K562 (cell line): ENCODE measurements around the gene TSPOAP1.

ENCODE experiments used
- CREB1 ChIP-seq, 2 experiments: sonication (generic) in 1 of 2; formaldehyde crosslinking in 1 of 2; IDR thresholded peaks; 2 replicates each; pipeline versions ENCODE4 v1.6.1 to v1.8.0; 2012 to 2022; ENCODE audit warnings: inconsistent platforms in 1 of 2, mild to moderate bottlenecking in 1 of 2, missing genetic modification reagents in 1 of 2, moderate library complexity in 1 of 2
- IRF2 ChIP-seq: sonication (generic); formaldehyde crosslinking; IDR thresholded peaks from 2 replicates; pipeline ENCODE4 v1.8.1; 2022; ENCODE audit warnings: mild to moderate bottlenecking, missing genetic modification reagents
- KLF6 ChIP-seq: fragments of 250-450 bp; sonication (Bioruptor Pico); IDR thresholded peaks from 2 replicates; pipeline ENCODE4 v1.4.0; 2020; ENCODE audit warnings: mild to moderate bottlenecking, moderate library complexity, borderline replicate concordance
- MCM5 ChIP-seq: fragments of 450-650 bp; IDR thresholded peaks from 2 replicates; pipeline ENCODE4 v1.6.1; 2016; ENCODE audit warnings: low read depth
- NFE2 ChIP-seq: IDR thresholded peaks from 2 replicates; pipeline ENCODE4 v1.6.1; 2014; ENCODE audit warnings: antibody characterized with exemption, low read depth
- POLR2A ChIP-seq: fragments of 450-650 bp; conservative IDR thresholded peaks from 2 replicates; pipeline ENCODE4 v1.6.1; 2016
- RBM22 ChIP-seq: fragments of 200-400 bp; formaldehyde crosslinking; IDR thresholded peaks from 2 replicates; pipeline ENCODE4 v1.6.1; 2018; ENCODE audit warnings: low read length, low read depth; ENCODE audit not compliant: poor library complexity, severe bottlenecking
- SP2 ChIP-seq: IDR thresholded peaks from 2 replicates; pipeline ENCODE4 v1.6.1; 2011; ENCODE audit warnings: mild to moderate bottlenecking, low read depth, low read length, moderate library complexity; ENCODE audit not compliant: poor library complexity, severe bottlenecking; ENCODE audit errors: extremely low read depth
- SREBF2 ChIP-seq: sonication (generic); formaldehyde crosslinking; IDR thresholded peaks from 2 replicates; pipeline ENCODE4 v1.4.0; 2020; ENCODE audit warnings: mild to moderate bottlenecking, missing genetic modification reagents
- THRB ChIP-seq: fragments of 450-650 bp; formaldehyde crosslinking; conservative IDR thresholded peaks from 2 replicates; pipeline ENCODE4 v1.4.0; 2022; ENCODE audit warnings: mild to moderate bottlenecking, missing genetic modification characterization

DNA sequence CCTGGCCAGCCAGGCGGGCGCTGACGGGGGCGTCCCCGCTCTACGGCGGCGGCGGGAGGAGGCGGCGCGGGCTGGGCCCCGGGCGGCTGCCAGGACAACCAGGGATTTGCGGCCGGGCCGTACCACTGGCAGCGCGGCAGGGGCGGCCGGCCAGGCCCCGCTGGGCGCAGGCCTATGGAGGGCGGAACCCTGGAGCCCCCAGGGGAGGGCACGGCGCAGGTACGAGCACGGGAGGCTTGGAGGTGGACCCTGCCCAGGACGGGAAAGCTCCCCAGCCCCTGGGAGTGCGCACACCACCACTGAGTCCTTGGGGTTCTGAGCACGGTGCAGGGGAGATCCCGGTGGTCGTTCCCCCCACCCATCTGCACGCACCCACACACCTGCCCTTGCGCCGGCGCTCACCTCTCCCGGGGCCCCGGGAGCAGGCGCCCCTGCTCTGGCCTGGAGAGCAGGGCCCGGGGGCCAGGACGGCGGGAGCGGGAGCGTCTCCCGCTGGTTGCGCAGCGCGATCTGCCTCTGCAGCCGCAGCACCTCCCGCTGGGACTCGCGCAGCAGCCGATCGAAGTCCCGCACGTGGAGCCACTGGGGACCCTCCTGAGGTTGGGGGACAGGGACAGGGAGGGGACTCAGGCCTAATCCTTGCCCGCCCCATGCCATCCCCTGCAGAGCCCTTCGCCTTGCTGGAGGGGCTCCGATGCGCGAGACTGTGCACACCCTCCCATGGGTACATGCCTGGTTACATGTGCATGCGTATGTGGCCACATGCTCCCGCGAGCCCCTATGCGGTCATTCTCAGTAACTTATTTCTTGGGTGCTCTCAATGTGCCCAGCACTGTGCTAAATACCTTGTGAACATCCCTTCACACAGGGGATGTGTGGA, 3.9 kb downstream of the TSPOAP1 start:
- TF ChIP-seq IRF2 (CRISPR knock-in tag) (no peak), SREBF2 (no peak), CREB1 (IDR thresholded peaks at IDR 0.05) (no peak), CREB1 (CRISPR knock-in tag; IDR thresholded peaks at IDR 0.05) (no peak), SP2 (no peak), POLR2A (peak; percentile 46), RBM22 (no peak), KLF6 (CRISPR knock-in tag) (no peak), THRB (CRISPR knock-in tag) (no peak), MCM5 (no peak), NFE2 (no peak)
